Natural killer cell (primary cell): ENCODE measurements around the gene ELFN1. TPM values are rescaled to one million over a fixed set of nuclear protein-coding genes. Genes with fewer than 3 reads are reported as not detected.

ENCODE experiments used
- ATAC-seq, 3 donors: fragments of 150-1000 bp in 2 of 3; fragments of 200-7000 bp in 1 of 3; cut with Tn5 transposase; 1 replicate in 1 of 3; 2 replicates in 2 of 3; pipeline ENCODE4 v1.10.0; 2021; ENCODE audit warnings: mild to moderate bottlenecking in 2 of 3, moderate library complexity in 2 of 3
- DNase-seq, 2 donors: peaks; one replicate each; pipeline versions ENCODE4 v3.0.0 to v3.0.0-alpha.2; 2013 to 2021; ENCODE audit warnings: mixed read lengths in 1 of 2
- H3K27ac ChIP-seq: one replicate; pipeline ENCODE4 v1.5.1; 2013; ENCODE audit warnings: mild to moderate bottlenecking, low read length
- H3K27me3 ChIP-seq: one replicate; pipeline ENCODE4 v1.6.1; 2013; ENCODE audit warnings: low read length; ENCODE audit not compliant: control insufficient read depth, insufficient read depth
- H3K36me3 ChIP-seq: one replicate; pipeline ENCODE4 v1.6.1; 2013; ENCODE audit warnings: low read length; ENCODE audit not compliant: control insufficient read depth, insufficient read depth
- H3K4me1 ChIP-seq: one replicate; pipeline ENCODE4 v1.6.1; 2013; ENCODE audit warnings: low read length; ENCODE audit not compliant: control insufficient read depth, insufficient read depth
- H3K4me3 ChIP-seq: one replicate; pipeline ENCODE4 v1.5.1; 2013; ENCODE audit warnings: low read length
- H3K9me3 ChIP-seq: one replicate; pipeline ENCODE4 v1.6.1; 2013; ENCODE audit warnings: low read length; ENCODE audit not compliant: control insufficient read depth, insufficient read depth
- H3K27ac Mint-ChIP-seq, 2 donors: one replicate each; pipeline ENCODE4 v1.8.0; 2022; ENCODE audit warnings: mild to moderate bottlenecking in 2 of 2, mixed read lengths in 2 of 2, moderate library complexity in 1 of 2
- H3K27me3 Mint-ChIP-seq, 2 donors: one replicate each; pipeline ENCODE4 v1.8.0; 2022; ENCODE audit warnings: low read depth in 2 of 2, mixed read lengths in 2 of 2
- H3K36me3 Mint-ChIP-seq: one replicate; pipeline ENCODE4 v1.8.0; 2022; ENCODE audit warnings: mixed read lengths
- H3K4me1 Mint-ChIP-seq, 2 donors: one replicate each; pipeline ENCODE4 v1.8.0; 2022; ENCODE audit warnings: mixed read lengths in 2 of 2
- H3K4me3 Mint-ChIP-seq: one replicate; pipeline ENCODE4 v1.8.0; 2022; ENCODE audit warnings: mild to moderate bottlenecking, moderate library complexity, mixed read lengths
- H3K9me3 Mint-ChIP-seq, 2 donors: one replicate each; pipeline ENCODE4 v1.8.0; 2022; ENCODE audit warnings: mixed read lengths in 2 of 2
- CTCF ChIP-seq: fragments of 200-600 bp; IDR thresholded peaks from one replicate; pipeline ENCODE4 v1.8.0; 2022; ENCODE audit warnings: antibody characterized with exemption
- WGBS: methylation state at CpG from one replicate; pipeline ENCODE4 v1.1.7; 2013; ENCODE audit warnings: missing lambda C conversion rate; ENCODE audit not compliant: insufficient coverage; 5-methylcytosine and 5-hydroxymethylcytosine counted together
- intact Hi-C: fragments of 100-400 bp; cut with micrococcal nuclease; formaldehyde crosslinking; loops from one replicate; pipeline ENCODE4 v1.14.2; 2022
- total RNA-seq, 4 donors: library from RNA; stranded (reverse); fragments of 120-200 nt in 1 of 4; gene quantifications; one replicate each; pipeline versions ENCODE4 v1.2.3 to v1.2.4, GENCODE V29; 2013 to 2022

ELFN1 gene
- total RNA-seq, 3 donors from 2014 or later (not counting 1 experiment from before 2014, with no cell fraction given): 0.30 to 0.45 TPM; not detected in 1

GRCh38 chr7:1671594-1672451 is 1.7 kb downstream of the ELFN1 start:
- Histone ChIP-seq H3K27ac (no peak overlapping the region), H3K4me1 (peaks cover 23% of the 10 kb centered on the region), H3K36me3 (no peaks in the 10 kb centered on the region), H3K9me3 (no peaks in the 10 kb centered on the region), H3K4me3 (no peak overlapping the region), H3K27me3 (peaks cover 25% of the 10 kb centered on the region)
- Mint-ChIP-seq H3K9me3 (no peaks in the 10 kb centered on the region), H3K4me3 (no peak overlapping the region), H3K27me3 (peaks cover 24 to 28% of the 10 kb centered on the region in 2 donors), H3K36me3 (no peaks in the 10 kb centered on the region), H3K27ac (no peak overlapping the region), H3K4me1 (peaks cover 4 to 10% of the 10 kb centered on the region in 2 donors)
- DNase-seq: no peak
- ATAC-seq: no peak
- WGBS: 78% methylated on average over 13 of the region's 13 CpGs
- no peak for TF ChIP-seq CTCF
- intact Hi-C loops: no loop called here

- H3K9me3 ChIP-seq: no peaks in the 10 kb centered on the region
- no peak for DNase-seq
- no peak overlapping the region for H3K4me3 ChIP-seq
- Mint-ChIP-seq H3K9me3 (no peaks in the 10 kb centered on the region), H3K4me1 (peaks cover 0 to 5% of the 10 kb centered on the region in 2 donors), H3K27ac (no peak overlapping the region), H3K4me3 (no peak overlapping the region), H3K27me3 (peaks cover 26 to 34% of the 10 kb centered on the region in 2 donors), H3K36me3 (no peaks in the 10 kb centered on the region)
- peaks cover 18% of the 10 kb centered on the region for H3K27me3 ChIP-seq
- 72% methylated on average over 23 of the region's 23 CpGs for WGBS
- peaks cover 12% of the 10 kb centered on the region for H3K4me1 ChIP-seq
- no peak overlapping the region for H3K27ac ChIP-seq
- TF ChIP-seq CTCF: no peak
- no peaks in the 10 kb centered on the region for H3K36me3 ChIP-seq
- intact Hi-C loops: no loop called here
- no peak for ATAC-seq
These were observed 2.9 kb downstream of the ELFN1 start for GRCh38 chr7:1672851-1673486.

- Histone ChIP-seq H3K36me3 (no peaks in the 10 kb centered on the region), H3K9me3 (no peaks in the 10 kb centered on the region), H3K4me1 (peaks cover 7% of the 10 kb centered on the region), H3K27ac (no peak overlapping the region), H3K27me3 (peaks cover 12% of the 10 kb centered on the region), H3K4me3 (no peak overlapping the region)
- ATAC-seq (no peak), DNase-seq (no peak)
- peaks cover 21 to 27% of the 10 kb centered on the region in 2 donors for H3K27me3 Mint-ChIP-seq
- H3K4me1 Mint-ChIP-seq: no peaks in the 10 kb centered on the region
- no peaks in the 10 kb centered on the region for H3K36me3 Mint-ChIP-seq
- no peak overlapping the region for H3K4me3 Mint-ChIP-seq
- 89% methylated on average over 14 of the region's 14 CpGs for WGBS
- intact Hi-C loops: no loop called here
- TF ChIP-seq CTCF: no peak
- no peak overlapping the region for H3K27ac Mint-ChIP-seq
- no peaks in the 10 kb centered on the region for H3K9me3 Mint-ChIP-seq
These were observed 3.6 kb downstream of the ELFN1 start for GRCh38 chr7:1673581-1674118.
